DOHH2 (cell line): ENCODE results near the gene SLC44A5.

Source experiments
- H3F3A ChIP-seq: fragments of 200-600 bp; sonication (generic), shearing (Covaris generic); 2 replicates; pipeline ENCODE4 v1.6.0; 2016; ENCODE audit warnings: antibody characterized with exemption, mild to moderate bottlenecking; ENCODE audit not compliant: control insufficient read depth, insufficient read depth
- H3K27ac ChIP-seq: fragments of 200-600 bp; sonication (generic); 2 replicates; pipeline ENCODE4 v1.5.1; 2014; ENCODE audit warnings: low read depth, mild to moderate bottlenecking, low read length, moderate library complexity
- H3K27me3 ChIP-seq: fragments of 200-600 bp; sonication (generic); 2 replicates; pipeline ENCODE4 v1.6.1; 2014; ENCODE audit warnings: mild to moderate bottlenecking, low read length, mixed read lengths; ENCODE audit not compliant: control insufficient read depth
- H3K36me3 ChIP-seq: fragments of 200-600 bp; sonication (generic); 2 replicates; pipeline ENCODE4 v1.6.1; 2014; ENCODE audit warnings: mild to moderate bottlenecking, low read length, moderate library complexity, mixed read lengths; ENCODE audit not compliant: control insufficient read depth
- H3K4me1 ChIP-seq: fragments of 200-600 bp; sonication (generic); 2 replicates; pipeline ENCODE4 v1.6.1; 2014; ENCODE audit warnings: mild to moderate bottlenecking, low read length, mixed read lengths; ENCODE audit not compliant: control insufficient read depth
- H3K4me2 ChIP-seq: fragments of 200-600 bp; sonication (generic); 2 replicates; pipeline ENCODE4 v1.6.0; 2014; ENCODE audit warnings: mild to moderate bottlenecking, low read length, moderate library complexity
- H3K4me3 ChIP-seq: fragments of 200-600 bp; sonication (generic); 2 replicates; pipeline ENCODE4 v1.5.1; 2014; ENCODE audit warnings: mild to moderate bottlenecking, low read length, mixed read lengths
- H3K79me2 ChIP-seq: fragments of 200-600 bp; sonication (generic); 2 replicates; pipeline ENCODE4 v1.6.1; 2014; ENCODE audit warnings: mild to moderate bottlenecking, low read length, mixed read lengths; ENCODE audit not compliant: control insufficient read depth
- H3K9me2 ChIP-seq: fragments of 200-600 bp; sonication (generic); replicated peaks from 2 replicates; pipeline ENCODE4 v1.6.1; 2014; ENCODE audit warnings: mild to moderate bottlenecking, low read length, mixed read lengths; ENCODE audit not compliant: control insufficient read depth
- H3K9me3 ChIP-seq: fragments of 200-600 bp; sonication (generic); 2 replicates; pipeline ENCODE4 v1.6.1; 2014; ENCODE audit warnings: antibody characterized with exemption, low read length, mixed read lengths; ENCODE audit not compliant: control insufficient read depth, insufficient read depth
- H4K20me1 ChIP-seq: fragments of 200-600 bp; sonication (generic); 2 replicates; pipeline ENCODE4 v1.6.0; 2014; ENCODE audit warnings: low read depth, mild to moderate bottlenecking, antibody characterized with exemption, low read length, moderate library complexity; ENCODE audit not compliant: control insufficient read depth, insufficient read depth
- EZH2phosphoT487 ChIP-seq: fragments of 200-600 bp; sonication (generic); IDR thresholded peaks from 2 replicates; pipeline ENCODE4 v1.6.1; 2017; ENCODE audit warnings: borderline replicate concordance, mild to moderate bottlenecking, antibody characterized with exemption, low read length, moderate library complexity, mixed read lengths
- TF ChIP-seq, protein P1 (sequence below): fragments of 200-600 bp; sonication (generic); IDR thresholded peaks from one replicate; pipeline ENCODE4 v1.5.1; 2014; ENCODE audit warnings: antibody characterized with exemption, mild to moderate bottlenecking, low read depth, low read length; ENCODE audit not compliant: poor library complexity, severe bottlenecking

The SLC44A5 gene

DNA sequence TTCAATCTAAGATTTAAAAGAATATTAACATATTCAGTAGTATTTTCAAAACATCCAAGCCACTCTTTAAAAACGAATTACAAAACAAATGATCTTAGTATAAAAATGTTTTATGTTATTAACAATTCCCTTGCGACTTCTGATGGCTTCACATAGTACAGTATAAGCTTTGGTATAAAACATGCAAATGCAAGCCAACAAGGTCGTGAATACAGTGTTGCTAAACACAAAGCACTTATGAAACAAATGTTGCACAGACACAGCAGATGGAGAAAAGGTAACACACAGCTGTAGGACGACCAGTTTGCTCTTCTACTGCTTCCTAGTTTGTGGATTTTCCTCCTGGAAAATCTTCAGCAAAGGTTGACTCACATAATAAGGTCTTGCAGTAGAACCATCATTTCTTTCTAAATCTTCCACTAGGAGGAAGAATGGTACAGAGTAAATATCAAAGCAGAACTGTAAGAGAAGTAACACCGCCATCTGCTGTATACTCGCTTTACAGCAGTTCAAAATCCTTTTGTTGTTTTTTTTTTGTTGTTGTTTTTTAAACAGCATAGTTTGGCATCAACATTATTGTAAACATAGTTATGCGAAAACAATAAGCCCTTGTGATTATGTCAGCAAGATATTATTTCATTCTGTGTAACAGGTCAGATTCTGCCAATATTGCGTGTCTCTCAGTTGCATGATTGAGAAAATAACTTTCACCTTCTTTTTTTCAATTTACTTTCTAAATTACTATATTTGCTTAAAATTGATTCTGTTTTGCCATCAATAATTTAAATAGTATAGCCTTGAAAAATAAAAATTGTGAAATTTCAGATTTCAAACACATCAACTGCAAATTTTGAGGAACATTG lies 407.3 kb downstream of the SLC44A5 start:
- no peak for TF ChIP-seq EZH2phosphoT487
- TF ChIP-seq, protein P1, sequence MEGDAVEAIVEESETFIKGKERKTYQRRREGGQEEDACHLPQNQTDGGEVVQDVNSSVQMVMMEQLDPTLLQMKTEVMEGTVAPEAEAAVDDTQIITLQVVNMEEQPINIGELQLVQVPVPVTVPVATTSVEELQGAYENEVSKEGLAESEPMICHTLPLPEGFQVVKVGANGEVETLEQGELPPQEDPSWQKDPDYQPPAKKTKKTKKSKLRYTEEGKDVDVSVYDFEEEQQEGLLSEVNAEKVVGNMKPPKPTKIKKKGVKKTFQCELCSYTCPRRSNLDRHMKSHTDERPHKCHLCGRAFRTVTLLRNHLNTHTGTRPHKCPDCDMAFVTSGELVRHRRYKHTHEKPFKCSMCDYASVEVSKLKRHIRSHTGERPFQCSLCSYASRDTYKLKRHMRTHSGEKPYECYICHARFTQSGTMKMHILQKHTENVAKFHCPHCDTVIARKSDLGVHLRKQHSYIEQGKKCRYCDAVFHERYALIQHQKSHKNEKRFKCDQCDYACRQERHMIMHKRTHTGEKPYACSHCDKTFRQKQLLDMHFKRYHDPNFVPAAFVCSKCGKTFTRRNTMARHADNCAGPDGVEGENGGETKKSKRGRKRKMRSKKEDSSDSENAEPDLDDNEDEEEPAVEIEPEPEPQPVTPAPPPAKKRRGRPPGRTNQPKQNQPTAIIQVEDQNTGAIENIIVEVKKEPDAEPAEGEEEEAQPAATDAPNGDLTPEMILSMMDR, result peak; percentile 85
- H3K4me2 ChIP-seq, result no peak overlapping the region

DNA sequence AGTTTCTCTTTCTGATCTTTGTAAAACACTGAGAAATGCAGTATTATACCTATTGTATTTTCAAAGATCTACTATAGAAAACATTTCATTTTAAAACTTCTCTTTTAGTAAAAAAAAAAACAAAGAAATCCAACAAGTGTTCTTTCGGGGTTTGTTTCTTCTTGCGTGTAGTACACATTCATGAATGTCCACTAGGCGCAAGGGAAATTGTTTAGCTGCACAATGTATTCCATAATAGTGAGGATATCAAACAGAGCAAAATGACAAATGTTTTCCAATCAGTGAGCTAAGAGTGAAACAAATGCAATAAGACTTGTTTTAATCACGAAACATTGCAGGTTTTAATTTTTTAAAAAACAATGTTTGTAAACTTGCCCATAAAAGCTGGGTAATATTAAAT lies 408.2 kb downstream of the SLC44A5 start:
- no peaks in the 10 kb centered on the region for H3K79me2 ChIP-seq
- H3K27me3 ChIP-seq, result no peaks in the 10 kb centered on the region; the same call in 1 of the 2 replicates
- H3K9me2 ChIP-seq, result no peaks in the 10 kb centered on the region
- no peak overlapping the region for H3K4me3 ChIP-seq
- TF ChIP-seq, protein P1, result no peak
- TF ChIP-seq EZH2phosphoT487, result no peak
- H3K4me2 ChIP-seq, result no peak overlapping the region
- no peaks in the 10 kb centered on the region for H3K4me1 ChIP-seq
- no peaks in the 10 kb centered on the region for H3F3A ChIP-seq
- H3K36me3 ChIP-seq, result no peaks in the 10 kb centered on the region
- H3K9me3 ChIP-seq, result no peaks in the 10 kb centered on the region
- no peaks in the 10 kb centered on the region for H4K20me1 ChIP-seq
- H3K27ac ChIP-seq, result no peak overlapping the region

More for the DNA sequence above, 407.3 kb downstream of the SLC44A5 start:
- Histone ChIP-seq H3K36me3 (no peaks in the 10 kb centered on the region), H3K9me2 (no peaks in the 10 kb centered on the region), H3F3A (no peaks in the 10 kb centered on the region), H3K4me1 (no peaks in the 10 kb centered on the region), H3K27me3 (no peaks in the 10 kb centered on the region; the same call in 1 of the 2 replicates), H3K9me3 (no peaks in the 10 kb centered on the region), H3K27ac (no peak overlapping the region), H4K20me1 (no peaks in the 10 kb centered on the region), H3K4me3 (no peak overlapping the region), H3K79me2 (no peaks in the 10 kb centered on the region)

DNA sequence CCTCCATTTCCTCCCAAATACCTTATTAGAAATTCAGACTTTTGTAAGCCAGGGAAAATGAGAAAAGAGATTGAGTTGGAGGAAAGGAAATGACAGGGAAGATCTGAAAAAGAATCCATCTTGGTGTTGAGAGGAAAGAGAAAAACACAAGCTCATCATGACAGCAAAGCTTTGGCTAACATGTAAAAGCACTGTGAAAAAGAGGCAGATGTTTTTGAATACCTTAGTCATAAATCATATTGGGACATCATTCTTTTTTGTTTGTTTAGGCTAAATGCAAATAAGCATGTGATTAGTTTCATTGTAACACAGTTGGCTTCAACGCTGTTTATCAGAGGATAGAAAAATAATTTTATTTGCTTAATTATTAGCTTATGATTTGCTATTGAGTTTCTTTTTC lies 412.2 kb downstream of the SLC44A5 start:
- no peaks in the 10 kb centered on the region for H3K36me3 ChIP-seq
- H3K4me1 ChIP-seq, result no peaks in the 10 kb centered on the region
- H3K79me2 ChIP-seq, result no peaks in the 10 kb centered on the region
- H3K27me3 ChIP-seq, result no peaks in the 10 kb centered on the region
- TF ChIP-seq, protein P1, result no peak
- no peak for TF ChIP-seq EZH2phosphoT487
- H3K9me2 ChIP-seq, result no peaks in the 10 kb centered on the region
- no peaks in the 10 kb centered on the region for H4K20me1 ChIP-seq
- H3F3A ChIP-seq, result no peaks in the 10 kb centered on the region
- H3K4me3 ChIP-seq, result no peak overlapping the region
- no peak overlapping the region for H3K4me2 ChIP-seq
- H3K9me3 ChIP-seq, result no peaks in the 10 kb centered on the region
- no peak overlapping the region for H3K27ac ChIP-seq
